Prostate gland (tissue), 2 donors: Measurements from ENCODE around the gene PRCC.

ENCODE experiments used
- POLR2A ChIP-seq: fragments of 450-650 bp; IDR thresholded peaks from one replicate; pipeline ENCODE4 v1.6.1; 2016; ENCODE audit warnings: antibody characterized with exemption, mild to moderate bottlenecking
- POLR2AphosphoS5 ChIP-seq: sonication (generic); formaldehyde crosslinking; IDR thresholded peaks from one replicate; pipeline ENCODE4 v1.6.1; 2017; ENCODE audit warnings: antibody characterized with exemption
- TF ChIP-seq, protein P1 (sequence below), 4 experiments: fragments of 200-600 bp in 2 of 4; fragments of 450-650 bp in 2 of 4; sonication (generic) in 2 of 4; IDR thresholded peaks; 1 replicate in 3 of 4; 2 replicates in 1 of 4; pipeline ENCODE4 v1.5.1; 2016 to 2019; ENCODE audit warnings: antibody characterized with exemption in 4 of 4, mild to moderate bottlenecking in 2 of 4, moderate library complexity in 2 of 4

- TF ChIP-seq, protein P1, sequence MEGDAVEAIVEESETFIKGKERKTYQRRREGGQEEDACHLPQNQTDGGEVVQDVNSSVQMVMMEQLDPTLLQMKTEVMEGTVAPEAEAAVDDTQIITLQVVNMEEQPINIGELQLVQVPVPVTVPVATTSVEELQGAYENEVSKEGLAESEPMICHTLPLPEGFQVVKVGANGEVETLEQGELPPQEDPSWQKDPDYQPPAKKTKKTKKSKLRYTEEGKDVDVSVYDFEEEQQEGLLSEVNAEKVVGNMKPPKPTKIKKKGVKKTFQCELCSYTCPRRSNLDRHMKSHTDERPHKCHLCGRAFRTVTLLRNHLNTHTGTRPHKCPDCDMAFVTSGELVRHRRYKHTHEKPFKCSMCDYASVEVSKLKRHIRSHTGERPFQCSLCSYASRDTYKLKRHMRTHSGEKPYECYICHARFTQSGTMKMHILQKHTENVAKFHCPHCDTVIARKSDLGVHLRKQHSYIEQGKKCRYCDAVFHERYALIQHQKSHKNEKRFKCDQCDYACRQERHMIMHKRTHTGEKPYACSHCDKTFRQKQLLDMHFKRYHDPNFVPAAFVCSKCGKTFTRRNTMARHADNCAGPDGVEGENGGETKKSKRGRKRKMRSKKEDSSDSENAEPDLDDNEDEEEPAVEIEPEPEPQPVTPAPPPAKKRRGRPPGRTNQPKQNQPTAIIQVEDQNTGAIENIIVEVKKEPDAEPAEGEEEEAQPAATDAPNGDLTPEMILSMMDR (IDR thresholded peaks at IDR 0.05) = no peak
- TF ChIP-seq POLR2AphosphoS5 (no peak), POLR2A (no peak)
Observed at GRCh38 chr1:156747742-156748669, 19.3 kb upstream of the PRCC start.
